ENCODE measurements around the gene ELMO1. TPM values are rescaled to one million over a fixed set of nuclear protein-coding genes. Genes with fewer than 3 reads are reported as not detected.

ELMO1 gene
- total and polyA plus RNA-seq, 2 of the 13 experiments (the other 11 are each of a cell fraction or from before 2014, with no cell fraction given): 0.11 to 0.17 TPM

- in situ Hi-C loops (cut with HindIII; ENCODE audit: extremely low pct_ligation_motif_present, low pct_unique_long_range_greater_than_20kb): no loop called here
- DNase-seq (ENCODE audit: low spot score) (no peak), FAIRE-seq (no peak), ATAC-seq (no peak)
- Histone ChIP-seq H3K4me2 (ENCODE audit: low read depth, low read length) (no peak overlapping the region), H3K9ac (ENCODE audit: insufficient read depth, low read depth, low read length) (no peak overlapping the region), H3K27ac (ENCODE audit: extremely low read length, insufficient read depth, low read length) (no peak overlapping the region), H3K4me3 (replicated peaks in 1 of 3; ENCODE audit: insufficient read depth in 1 of 3, low read depth in 2 of 3, low read length in 3 of 3) (no peak overlapping the region), H3K36me3 (replicated peaks in 1 of 2; ENCODE audit: control insufficient read depth in 1 of 2, insufficient read depth in 2 of 2, low read length in 2 of 2) (no peaks in the 10 kb centered on the region), H4K20me1 (ENCODE audit: insufficient read depth, low read length) (no peaks in the 10 kb centered on the region), H3K9me3 (ENCODE audit: low read length) (no peaks in the 10 kb centered on the region), H2AFZ (ENCODE audit: low read length) (no peak overlapping the region), H3K27me3 (ENCODE audit: control insufficient read depth in 1 of 2, insufficient read depth in 2 of 2, low read length in 2 of 2) (no peaks in the 10 kb centered on the region), H3K79me2 (ENCODE audit: insufficient read depth, low read length) (no peaks in the 10 kb centered on the region), H3K4me1 (ENCODE audit: insufficient read depth, low read length) (no peaks in the 10 kb centered on the region)
- intact Hi-C loops (cut with micrococcal nuclease; ENCODE audit: unreplicated experiment): no loop called here
- no peak for TF ChIP-seq HNF1B (CRISPR knock-in tag; IDR thresholded peaks at IDR 0.05)
- TF ChIP-seq NFIB (CRISPR knock-in tag; IDR thresholded peaks at IDR 0.05; ENCODE audit: borderline replicate concordance): no peak
- TF ChIP-seq ZBTB1 (CRISPR knock-in tag; IDR thresholded peaks at IDR 0.05; ENCODE audit: borderline replicate concordance): no peak
- TF ChIP-seq NRL (CRISPR knock-in tag; IDR thresholded peaks at IDR 0.05; ENCODE audit: borderline replicate concordance): no peak
- TF ChIP-seq SPEN (CRISPR knock-in tag; IDR thresholded peaks at IDR 0.05; ENCODE audit: low read depth): no peak
- TF ChIP-seq HOXA5 (CRISPR knock-in tag; IDR thresholded peaks at IDR 0.05): no peak
- no peak for TF ChIP-seq ZNF639 (CRISPR knock-in tag; conservative IDR thresholded peaks at IDR 0.05)
- no peak for TF ChIP-seq GPBP1L1 (CRISPR knock-in tag; IDR thresholded peaks at IDR 0.05)
- no peak for TF ChIP-seq TMF1 (CRISPR knock-in tag; IDR thresholded peaks at IDR 0.05; ENCODE audit: low read depth)
- TF ChIP-seq TCF7 (IDR thresholded peaks at IDR 0.05; ENCODE audit: low read depth): no peak
- TF ChIP-seq GTF3A (CRISPR knock-in tag; conservative IDR thresholded peaks at IDR 0.05): no peak
- no peak for TF ChIP-seq HNRNPUL1 (IDR thresholded peaks at IDR 0.05; ENCODE audit: low read depth, low read length)
- TF ChIP-seq PHF5A (CRISPR knock-in tag; IDR thresholded peaks at IDR 0.05; ENCODE audit: low read depth, unreplicated experiment): no peak
- no peak for TF ChIP-seq RXRA (CRISPR knock-in tag; IDR thresholded peaks at IDR 0.05)
- no peak for TF ChIP-seq ETV5 (CRISPR knock-in tag; IDR thresholded peaks at IDR 0.05; ENCODE audit: borderline replicate concordance)
- TF ChIP-seq PCBP1 (IDR thresholded peaks at IDR 0.05; ENCODE audit: borderline replicate concordance, low read depth, low read length): no peak
- TF ChIP-seq IRF2 (CRISPR knock-in tag; IDR thresholded peaks at IDR 0.05): no peak
- TF ChIP-seq ZNF576 (CRISPR knock-in tag; IDR thresholded peaks at IDR 0.05): no peak
- ChIA-PET CTCF (ENCODE audit: low intra/inter-chr PET ratio, low total read pairs) (no interaction called here), POLR2A (no interaction called here)
- BruUV-seq (replicated peaks): no TSS peak
These were observed 17.3 kb downstream of the ELMO1 start for GRCh38 chr7:37431413-37431812.

Data from HepG2 (cell line).